ENCODE results near the gene GPC6.
A peak's percentile ranks its signal among the peaks of the same experiment; 100 is the strongest.

DNA sequence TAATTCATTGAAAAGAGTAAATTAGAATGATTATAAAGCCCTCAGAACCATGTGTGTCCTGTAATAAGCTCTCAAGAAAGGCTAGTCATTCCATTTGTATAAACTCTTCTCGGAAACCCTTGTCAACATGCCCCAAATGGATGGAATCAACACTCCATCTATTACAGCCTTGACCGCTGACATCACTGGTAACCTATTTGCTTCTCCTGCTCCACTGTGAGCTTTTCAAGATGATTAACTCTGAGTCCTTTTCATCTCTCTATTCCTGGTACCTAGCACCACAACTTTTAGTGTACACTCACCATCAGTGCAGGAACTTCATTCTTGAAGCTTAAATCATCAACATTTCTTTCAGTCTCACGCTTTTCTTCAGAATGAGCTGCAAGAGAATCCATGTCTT, 640.9 kb downstream of the GPC6 start:
- TF ChIP-seq EZH2 (IDR thresholded peaks at IDR 0.05; ENCODE audit: insufficient read depth, poor library complexity, severe bottlenecking), result no peak
- 0 out of 2 replicates have a peak, but pooled peaks have one; percentile 55 for TF ChIP-seq EZH2phosphoT487 (IDR thresholded peaks at IDR 0.05; ENCODE audit: insufficient read depth, low read depth)

Data from GM23248 (cell line).